Panc1 (cell line): Measurements from ENCODE around the gene TFDP1. TPM values are rescaled to one million over a fixed set of nuclear protein-coding genes. Genes with fewer than 3 reads are reported as not detected.

ENCODE experiments used
- ATAC-seq: fragments of 200-7000 bp; cut with Tn5 transposase; 2 replicates; pipeline ENCODE4 v1.9.1; 2020; ENCODE audit warnings: mild to moderate bottlenecking, moderate library complexity
- BruUV-seq: library from RNA; stranded (reverse); fragments of 400-500 nt; replicated peaks from 2 replicates; lab custom pipeline; 2021; lab: Mats Ljungman, UMichigan
- CTCF ChIA-PET: fragments of 300-600 bp; sonication (Branson Sonifier 250); formaldehyde crosslinking; loops from one replicate; lab custom pipeline; 2022; ENCODE audit warnings: antibody characterized with exemption; lab: Charles Lee
- POLR2A ChIA-PET: fragments of 300-600 bp; sonication (Branson Sonifier 250); formaldehyde crosslinking; loops from one replicate; lab custom pipeline; 2022; ENCODE audit warnings: antibody characterized with exemption; lab: Charles Lee
- DNase-seq: peaks from one replicate; pipeline ENCODE4 v3.0.0-alpha.2; 2010; ENCODE audit warnings: low read depth, low spot score
- H3K27ac ChIP-seq: 2 replicates; pipeline ENCODE4 v1.5.1; 2011; ENCODE audit warnings: mild to moderate bottlenecking, low read length, inconsistent platforms
- H3K27me3 ChIP-seq: fragments of 200-500 bp; sonication (Bioruptor generic); 2 replicates; pipeline ENCODE4 v1.6.0; 2014; ENCODE audit warnings: low read length, inconsistent platforms; ENCODE audit not compliant: control insufficient read depth, insufficient read depth
- H3K36me3 ChIP-seq: fragments of 200-500 bp; sonication (Bioruptor generic); 2 replicates; pipeline ENCODE4 v1.5.1; 2014; ENCODE audit warnings: inconsistent platforms, mild to moderate bottlenecking, low read length, moderate library complexity; ENCODE audit not compliant: control insufficient read depth, insufficient read depth
- H3K4me1 ChIP-seq: 2 replicates; pipeline ENCODE4 v1.5.1; 2011; ENCODE audit warnings: inconsistent platforms, mild to moderate bottlenecking, low read length, moderate library complexity; ENCODE audit not compliant: control insufficient read depth, insufficient read depth
- H3K4me3 ChIP-seq, 2 experiments: 2 replicates each; pipeline ENCODE4 v1.5.1; 2011 to 2012; ENCODE audit warnings: low read depth in 2 of 2, low read length in 2 of 2, mild to moderate bottlenecking in 2 of 2, inconsistent platforms in 1 of 2, moderate library complexity in 1 of 2
- H3K9me3 ChIP-seq: fragments of 200-500 bp; sonication (Bioruptor generic); 2 replicates; pipeline ENCODE4 v1.5.1; 2014; ENCODE audit warnings: low read depth, mild to moderate bottlenecking, inconsistent platforms, low read length, moderate library complexity; ENCODE audit not compliant: control insufficient read depth, insufficient read depth
- POLR2AphosphoS5 ChIP-seq: IDR thresholded peaks from 2 replicates; pipeline ENCODE4 v1.6.1; 2012; ENCODE audit warnings: mild to moderate bottlenecking, low read depth, low read length, moderate library complexity
- REST ChIP-seq, 2 experiments: IDR thresholded peaks; 2 replicates each; pipeline ENCODE4 v1.6.1; 2011 to 2012; ENCODE audit warnings: low read depth in 2 of 2, control low read depth in 1 of 2, low read length in 1 of 2, mild to moderate bottlenecking in 1 of 2, moderate library complexity in 1 of 2; ENCODE audit not compliant: insufficient read depth in 1 of 2
- SIN3A ChIP-seq: IDR thresholded peaks from 2 replicates; pipeline ENCODE4 v1.6.1; 2012; ENCODE audit warnings: low read depth, mild to moderate bottlenecking, low read length, moderate library complexity, borderline replicate concordance; ENCODE audit not compliant: insufficient read depth
- TCF7L2 ChIP-seq: IDR thresholded peaks from 2 replicates; pipeline ENCODE4 v1.6.1; 2011; ENCODE audit warnings: mild to moderate bottlenecking, low read depth, low read length, inconsistent platforms
- in situ Hi-C: cut with HindIII; loops from 2 replicates; pipeline ENCODE4 v1.10.0; 2016; ENCODE audit warnings: low sequenced_read_pairs, low pct_unique_long_range_greater_than_20kb
- intact Hi-C: fragments of 100-400 bp; cut with micrococcal nuclease; formaldehyde crosslinking; loops from one replicate; pipeline ENCODE4 v1.10.0; 2022; ENCODE audit not compliant: unreplicated experiment
- total RNA-seq: library from RNA; stranded (reverse); gene quantifications from one replicate; pipeline ENCODE4 v1.2.1, GENCODE V29; 2021; ENCODE audit not compliant: unreplicated experiment
- TF ChIP-seq, protein P1 (sequence below): fragments of 450-650 bp; IDR thresholded peaks from 2 replicates; pipeline ENCODE4 v1.5.1; 2017; ENCODE audit warnings: mild to moderate bottlenecking

Gene TFDP1
- total RNA-seq, 1 experiment from 2014 or later = 91.6 TPM

GRCh38 chr13:113659337-113659736, 74.8 kb downstream of the TFDP1 start:
- no peak for TF ChIP-seq SIN3A
- TF ChIP-seq, protein P1, sequence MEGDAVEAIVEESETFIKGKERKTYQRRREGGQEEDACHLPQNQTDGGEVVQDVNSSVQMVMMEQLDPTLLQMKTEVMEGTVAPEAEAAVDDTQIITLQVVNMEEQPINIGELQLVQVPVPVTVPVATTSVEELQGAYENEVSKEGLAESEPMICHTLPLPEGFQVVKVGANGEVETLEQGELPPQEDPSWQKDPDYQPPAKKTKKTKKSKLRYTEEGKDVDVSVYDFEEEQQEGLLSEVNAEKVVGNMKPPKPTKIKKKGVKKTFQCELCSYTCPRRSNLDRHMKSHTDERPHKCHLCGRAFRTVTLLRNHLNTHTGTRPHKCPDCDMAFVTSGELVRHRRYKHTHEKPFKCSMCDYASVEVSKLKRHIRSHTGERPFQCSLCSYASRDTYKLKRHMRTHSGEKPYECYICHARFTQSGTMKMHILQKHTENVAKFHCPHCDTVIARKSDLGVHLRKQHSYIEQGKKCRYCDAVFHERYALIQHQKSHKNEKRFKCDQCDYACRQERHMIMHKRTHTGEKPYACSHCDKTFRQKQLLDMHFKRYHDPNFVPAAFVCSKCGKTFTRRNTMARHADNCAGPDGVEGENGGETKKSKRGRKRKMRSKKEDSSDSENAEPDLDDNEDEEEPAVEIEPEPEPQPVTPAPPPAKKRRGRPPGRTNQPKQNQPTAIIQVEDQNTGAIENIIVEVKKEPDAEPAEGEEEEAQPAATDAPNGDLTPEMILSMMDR = no peak
- no peak for TF ChIP-seq TCF7L2
- TF ChIP-seq POLR2AphosphoS5 = no peak
- TF ChIP-seq REST (IDR thresholded peaks at IDR 0.05; ENCODE audit: insufficient read depth in 1 of 2, low read depth in 2 of 2, low read length in 1 of 2) = no peak
- Histone ChIP-seq H3K9me3 (no peaks in the 10 kb centered on the region), H3K36me3 (no peaks in the 10 kb centered on the region), H3K27me3 (no peaks in the 10 kb centered on the region), H3K4me3 (no peak overlapping the region), H3K27ac (no peak overlapping the region), H3K4me1 (no peaks in the 10 kb centered on the region)
- in situ Hi-C loops = no loop called here
- no peak for DNase-seq
- no TSS peak for BruUV-seq
- ChIA-PET CTCF (no interaction called here), POLR2A (no interaction called here)
- intact Hi-C loops = no loop called here
- no peak for ATAC-seq

DNA sequence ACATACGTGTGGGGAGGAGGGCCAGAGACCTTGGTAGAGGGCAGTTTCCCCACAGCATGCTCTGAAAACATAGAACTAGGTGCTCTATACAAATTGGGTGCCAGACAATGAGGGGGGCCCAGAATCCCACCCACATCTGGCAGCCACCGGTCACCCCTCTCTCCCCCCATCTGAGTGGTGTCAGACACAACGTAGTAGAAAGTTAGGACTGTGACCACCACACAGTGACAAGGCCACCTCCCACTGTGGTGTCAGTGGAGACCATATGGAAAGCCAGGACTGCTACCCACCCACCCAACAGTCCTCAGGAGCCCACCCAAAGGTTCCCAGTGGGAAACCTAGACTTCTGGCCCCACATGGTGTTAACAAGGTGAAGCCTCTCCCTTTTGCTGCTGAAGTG, 75.5 kb downstream of the TFDP1 start:
- H3K4me1 ChIP-seq = no peaks in the 10 kb centered on the region
- ChIA-PET CTCF (no interaction called here), POLR2A (no interaction called here)
- in situ Hi-C loops (no loop called here), intact Hi-C loops (no loop called here)
- DNase-seq = no peak
- no peak for ATAC-seq
- H3K36me3 ChIP-seq = no peaks in the 10 kb centered on the region
- H3K27me3 ChIP-seq = no peaks in the 10 kb centered on the region
- H3K4me3 ChIP-seq = no peak overlapping the region
- no peak overlapping the region for H3K27ac ChIP-seq
- BruUV-seq = no TSS peak
- H3K9me3 ChIP-seq = no peaks in the 10 kb centered on the region
- TF ChIP-seq TCF7L2 (no peak), SIN3A (no peak), REST (IDR thresholded peaks at IDR 0.05; ENCODE audit: insufficient read depth in 1 of 2, low read depth in 2 of 2, low read length in 1 of 2) (no peak), POLR2AphosphoS5 (no peak)
- TF ChIP-seq, protein P1 = no peak
